ENCODE data around the gene CABLES1.
"Not testable (repeated sequence)": the region's sequence is repeated elsewhere in the genome, so short reads cannot be mapped to it uniquely, and the experiment has no call there.

Gene CABLES1

GRCh38 chr18:23247896-23248295, 112.6 kb downstream of the CABLES1 start:
- DNase-seq = no peak

DNA sequence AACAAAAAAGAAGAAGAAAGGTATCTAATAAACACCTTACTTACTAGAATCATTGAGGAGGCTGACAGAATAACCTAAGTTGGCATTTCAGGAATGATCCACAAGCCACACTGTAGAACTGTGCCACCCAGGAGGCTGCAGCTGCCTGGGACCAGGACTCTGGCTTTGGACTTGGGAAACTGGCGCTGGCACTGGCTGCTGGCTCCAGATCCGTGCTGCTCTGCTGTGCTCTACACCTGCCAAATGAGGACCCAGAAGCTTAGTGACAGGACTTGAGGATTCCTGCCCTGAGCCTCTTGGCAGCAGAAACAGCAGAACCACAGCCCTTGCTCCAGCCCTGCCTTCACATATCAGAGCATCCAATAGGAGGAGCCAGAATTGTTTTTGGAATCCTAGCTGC, 113.5 kb downstream of the CABLES1 start:
- DNase-seq = no peak

GRCh38 chr18:23249348-23249747, 114.1 kb downstream of the CABLES1 start:
- DNase-seq = no peak

GRCh38 chr18:23250893-23251656, 115.8 kb downstream of the CABLES1 start:
- no peak for DNase-seq

GRCh38 chr18:23253630-23254029, 118.3 kb downstream of the CABLES1 start:
- no peak for DNase-seq

DNA sequence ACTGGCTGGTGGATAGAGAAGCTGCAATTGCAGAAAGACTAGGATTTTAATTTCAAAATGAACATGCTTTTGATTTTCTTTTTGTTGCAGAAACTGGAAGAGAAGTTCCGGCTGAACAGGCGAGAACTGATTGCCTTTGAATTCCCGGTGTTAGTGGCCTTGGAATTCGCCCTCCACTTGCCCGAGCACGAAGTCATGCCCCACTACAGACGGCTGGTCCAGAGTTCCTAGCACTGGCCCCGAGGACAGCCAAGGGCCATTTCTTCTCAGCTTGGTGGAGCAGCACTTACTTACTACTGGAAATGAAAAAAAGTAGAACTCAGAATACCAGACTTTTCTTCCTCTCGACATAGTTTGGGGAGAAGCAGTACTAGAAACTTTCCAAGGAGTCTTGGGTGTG, 121.9 kb downstream of the CABLES1 start:
- DNase-seq = no peak

DNA sequence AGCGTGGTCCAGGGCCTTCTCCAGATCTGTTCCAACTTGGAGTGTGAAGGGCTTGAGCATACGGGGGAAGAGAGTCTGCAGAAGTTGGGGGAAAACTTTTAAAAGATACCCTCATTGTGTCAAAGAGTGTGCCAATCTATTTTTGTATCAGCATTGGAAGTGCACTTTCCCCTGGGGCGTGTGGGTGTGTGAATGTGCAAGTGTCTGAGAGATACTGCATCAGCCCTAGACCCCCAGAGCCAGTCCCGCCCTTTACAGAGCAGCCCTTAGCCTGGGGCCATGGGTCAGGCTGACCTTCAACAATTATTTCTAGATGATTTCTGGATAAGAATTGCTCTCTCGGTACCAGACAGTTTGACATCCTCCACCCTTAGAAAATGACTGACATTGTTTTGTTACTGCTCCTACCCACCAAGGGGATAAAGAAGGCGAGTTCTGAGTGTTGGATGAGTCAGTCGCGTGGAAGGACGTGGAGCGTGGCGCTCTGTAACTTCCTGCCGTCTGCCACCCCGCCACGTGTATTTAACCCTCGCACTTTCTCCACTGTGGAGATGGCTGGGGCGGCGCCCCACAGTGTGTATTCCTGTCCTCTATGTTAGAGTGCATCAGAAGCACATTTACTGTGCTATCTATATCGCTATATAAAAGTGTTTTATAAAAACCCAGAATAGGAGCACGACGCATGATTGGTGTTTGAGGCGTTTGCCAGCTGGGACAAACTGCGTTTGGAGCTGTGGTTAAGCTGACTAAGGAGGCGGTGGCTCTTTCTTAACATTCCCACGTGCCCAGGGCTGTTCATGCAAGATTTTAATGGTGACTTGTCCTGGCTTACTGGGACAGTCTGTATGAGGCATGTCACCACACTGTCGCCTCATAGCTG, 122.6 kb downstream of the CABLES1 start:
- no peak for DNase-seq

DNA sequence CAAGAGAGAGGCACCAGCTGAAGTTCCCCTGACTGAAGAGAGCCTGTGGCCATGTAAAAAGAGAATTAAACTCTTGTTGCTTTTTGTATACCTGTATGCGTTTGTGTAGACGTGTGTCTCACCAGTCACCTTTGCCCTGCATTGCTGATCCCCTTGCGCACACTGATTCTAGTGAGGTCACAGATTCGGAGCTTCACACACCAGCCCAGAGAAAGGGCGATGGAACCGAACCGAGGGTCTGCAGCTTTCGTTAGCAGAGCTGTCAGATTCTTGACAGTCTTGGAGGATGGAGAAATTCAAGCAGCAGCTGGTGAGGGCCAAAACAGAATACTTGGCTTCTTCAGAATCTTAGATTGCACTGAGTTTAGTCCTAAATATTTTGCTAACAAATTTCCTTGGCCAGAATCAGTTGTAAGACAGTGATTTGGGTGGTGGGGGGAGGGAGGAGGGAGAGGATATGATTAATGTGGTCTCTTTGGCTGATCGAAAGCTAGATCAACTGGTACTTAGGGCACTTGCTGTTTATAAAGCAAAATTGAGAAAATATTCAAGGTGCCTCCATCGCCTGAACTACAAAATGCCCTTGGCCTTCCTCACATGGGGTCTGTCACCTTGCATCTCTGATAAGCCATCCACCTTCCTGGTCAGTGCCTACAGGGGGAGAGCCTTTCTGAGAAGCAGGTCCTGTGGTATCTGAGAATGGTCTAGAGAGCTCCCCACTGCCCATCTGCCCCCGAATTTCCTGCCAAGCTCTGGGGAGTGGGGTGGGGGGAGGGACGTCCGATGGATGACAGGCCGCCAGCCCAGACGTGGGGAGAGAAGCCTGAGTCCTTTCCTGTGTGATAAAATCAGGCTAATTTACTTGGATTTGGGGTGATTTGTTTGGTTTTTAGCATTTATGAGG, 123.5 kb downstream of the CABLES1 start:
- DNase-seq = no peak

- DNase-seq = no peak
These were observed 124.7 kb downstream of the CABLES1 start for GRCh38 chr18:23259701-23260681.

GRCh38 chr18:23260926-23261590, 125.8 kb downstream of the CABLES1 start:
- no peak for DNase-seq

DNA sequence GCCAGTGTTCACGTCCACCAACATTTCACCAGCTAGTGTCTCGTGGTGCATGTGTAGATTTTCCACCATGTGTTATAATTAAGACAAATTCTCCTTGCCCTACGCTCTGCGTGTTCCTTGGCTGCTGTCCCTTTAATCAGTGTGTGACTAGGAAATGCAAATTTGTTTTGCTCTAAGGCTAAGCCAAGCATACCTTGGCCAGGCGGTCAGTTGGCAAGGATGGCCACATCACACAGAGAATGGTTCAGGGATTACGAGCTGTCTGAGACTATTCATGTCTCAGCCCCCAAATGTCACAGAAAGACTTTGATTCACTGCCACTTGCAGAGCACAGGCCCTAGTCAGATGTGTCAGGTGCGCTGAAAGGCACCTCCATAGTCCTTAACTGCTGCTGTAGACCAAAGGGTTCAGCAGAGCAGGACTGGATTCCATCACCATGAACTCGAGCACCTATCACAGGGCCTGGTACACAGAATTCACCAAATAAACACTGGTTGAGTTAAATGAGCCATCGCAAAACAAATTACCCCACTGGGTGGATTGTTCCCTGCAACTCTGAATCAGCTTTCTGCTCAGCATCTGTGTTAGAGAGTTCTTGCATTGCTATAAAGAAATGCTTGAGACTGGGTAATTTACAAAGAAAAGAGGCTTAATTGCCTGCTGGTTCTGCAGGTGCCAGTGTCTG, 128.4 kb downstream of the CABLES1 start:
- DNase-seq = no peak

GRCh38 chr18:23265682-23266399, 130.6 kb downstream of the CABLES1 start:
- no peak for DNase-seq

GRCh38 chr18:23266717-23267446, 131.6 kb downstream of the CABLES1 start:
- no peak for DNase-seq

- DNase-seq = no peak
These were observed 132.1 kb downstream of the CABLES1 start for GRCh38 chr18:23267447-23267776.

GRCh38 chr18:23268641-23269040, 133.4 kb downstream of the CABLES1 start:
- no peak for DNase-seq

DNA sequence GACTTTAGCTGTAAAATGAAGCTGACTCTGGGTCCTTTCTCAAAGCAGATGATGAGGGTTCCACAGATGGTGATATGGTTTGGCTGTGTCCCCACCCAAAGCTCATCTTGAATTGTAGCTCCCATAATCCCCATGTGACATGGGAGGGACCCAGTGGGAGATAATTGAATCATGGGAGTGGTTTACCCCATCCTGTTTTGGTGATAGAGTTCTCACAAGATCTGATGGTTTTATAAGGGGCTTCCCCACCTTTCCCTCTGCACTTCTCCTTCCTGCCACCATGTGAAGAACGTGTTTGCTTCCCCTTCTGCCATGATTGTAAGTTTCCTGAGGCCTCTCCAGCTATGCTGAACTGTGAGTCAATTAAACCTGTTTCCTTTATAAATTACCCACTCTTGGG, 133.8 kb downstream of the CABLES1 start:
- not testable (repeated sequence) for DNase-seq

- DNase-seq = no peak
These were observed 134.6 kb downstream of the CABLES1 start for GRCh38 chr18:23269928-23270327.

DNA sequence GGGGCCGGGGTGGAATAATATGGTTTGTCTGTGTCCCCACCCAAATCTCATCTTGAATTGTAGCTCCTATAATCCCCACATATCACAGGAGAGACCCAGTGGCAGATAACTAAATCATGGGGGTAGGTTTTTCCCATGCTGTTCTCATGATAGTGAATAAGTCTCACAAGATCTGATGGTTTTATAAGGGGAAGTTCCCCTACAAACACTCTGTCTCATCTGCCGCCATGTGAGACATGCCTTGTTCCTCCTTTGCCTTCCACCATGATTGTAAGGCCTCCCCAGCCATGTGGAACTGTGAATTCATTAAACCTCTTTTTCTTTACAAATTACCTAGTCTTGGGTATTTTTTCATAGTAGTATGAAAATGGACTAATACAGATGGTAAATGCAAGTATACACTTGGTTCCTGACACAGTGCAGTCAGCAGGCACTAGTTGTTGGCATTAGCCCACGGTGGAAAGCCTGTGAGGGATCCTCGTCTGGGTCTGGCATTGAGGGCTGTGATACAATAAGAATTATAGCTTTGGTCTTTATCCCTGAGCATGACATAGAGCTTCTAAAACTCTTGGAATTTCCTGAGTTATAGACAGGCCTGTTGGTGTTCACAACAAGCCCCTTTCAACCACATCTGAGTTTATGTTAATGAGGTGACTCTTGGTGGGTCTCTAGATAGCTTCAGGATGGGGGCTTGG, 135.8 kb downstream of the CABLES1 start:
- DNase-seq = no peak

Data from NCI-H748 treated with DMSO at 0.1 percent for 48 hours (cell line).